Measurements from ENCODE around the gene VTI1B. TPM values are rescaled to one million over a fixed set of nuclear protein-coding genes. Genes with fewer than 3 reads are reported as not detected.

Gene VTI1B
- total RNA-seq (ENCODE audit: low replicate concordance): 75.7 and 101 TPM in 2 replicates

GRCh38 chr14:67674480-67675218, at the start of gene VTI1B:
TSS of gene VTI1B (minus strand) at chr14:67674632. CDS start at chr14:67674489, 143 bp downstream.

GRCh38 chr14:67701492-67701891, 27.1 kb upstream of the VTI1B start, which contains the start of gene RDH12:
TSS of gene RDH12 (plus strand) at chr14:67701886. CDS start at chr14:67722643, 20,757 bp downstream.

GRCh38 chr14:67695394-67695949, 21.0 kb upstream of the VTI1B start, which contains the start of gene RDH11:
TSS of gene RDH11 (minus strand) at chr14:67695764. CDS start at chr14:67695703, 61 bp downstream.

GRCh38 chr14:67619446-67620216, 54.8 kb downstream of the VTI1B start, which contains the start of gene ARG2:
TSS of gene ARG2 (plus strand) at chr14:67619920. CDS start at chr14:67619978, 58 bp downstream.

GRCh38 chr14:67599698-67600561, 74.5 kb downstream of the VTI1B start, which contains the start of gene PIGH:
TSS of gene PIGH (minus strand) at chr14:67600268. CDS start at chr14:67600203, 65 bp downstream.

Other genes starting within 250 kb of the VTI1B start
- 0.15 and 1.9 TPM in 2 replicates for gene TMEM229B, start 185.9 kb downstream of the VTI1B start, total RNA-seq (ENCODE audit: low replicate concordance)
- gene PLEKHH1, start 141.3 kb downstream of the VTI1B start, total RNA-seq (ENCODE audit: low replicate concordance): 0.12 and 0.15 TPM in 2 replicates
- 9.1 and 10.5 TPM in 2 replicates for gene PIGH, start 74.4 kb downstream of the VTI1B start, total RNA-seq (ENCODE audit: low replicate concordance)
- 3.6 and 3.8 TPM in 2 replicates for gene ARG2, start 54.7 kb downstream of the VTI1B start, total RNA-seq (ENCODE audit: low replicate concordance)
- gene RDH11, start 21.1 kb upstream of the VTI1B start, total RNA-seq (ENCODE audit: low replicate concordance): 48.3 and 114 TPM in 2 replicates
- gene RDH12, start 27.3 kb upstream of the VTI1B start, total RNA-seq (ENCODE audit: low replicate concordance): not detected in 2 replicates
- gene ZFYVE26, start 142.0 kb upstream of the VTI1B start, total RNA-seq (ENCODE audit: low replicate concordance): 9.4 and 13.5 TPM in 2 replicates
- 8.3 and 10.9 TPM in 2 replicates for gene RAD51B, start 145.1 kb upstream of the VTI1B start, total RNA-seq (ENCODE audit: low replicate concordance)

Measured in smooth muscle cell of the coronary artery (primary cell).